ENCODE data around the gene VWA8.
"Not testable (repeated sequence)": the region's sequence is repeated elsewhere in the genome, so short reads cannot be mapped to it uniquely, and the experiment has no call there.

VWA8 gene

GRCh38 chr13:41680900-41681299 is 280.0 kb downstream of the VWA8 start:
- no peak for DNase-seq

GRCh38 chr13:41678848-41679247 is 282.1 kb downstream of the VWA8 start:
- no peak for DNase-seq

GRCh38 chr13:41678249-41678648 is 282.7 kb downstream of the VWA8 start:
- no peak for DNase-seq

- DNase-seq: no peak
Measured at GRCh38 chr13:41675306-41675705, 285.6 kb downstream of the VWA8 start.

GRCh38 chr13:41674246-41674645 is 286.7 kb downstream of the VWA8 start:
- DNase-seq: peak; percentile 50 to 72

GRCh38 chr13:41673640-41674039 is 287.3 kb downstream of the VWA8 start:
- DNase-seq: no peak

GRCh38 chr13:41670873-41671443 is 290.0 kb downstream of the VWA8 start:
- DNase-seq: no peak

GRCh38 chr13:41668130-41668757 is 292.7 kb downstream of the VWA8 start:
- DNase-seq: peak; percentile 89 to 94

GRCh38 chr13:41666644-41667043 is 294.3 kb downstream of the VWA8 start:
- DNase-seq: no peak

- DNase-seq: no peak
Measured at GRCh38 chr13:41660411-41660810, 300.5 kb downstream of the VWA8 start.

- no peak for DNase-seq
Measured at GRCh38 chr13:41658057-41658661, 302.8 kb downstream of the VWA8 start.

GRCh38 chr13:41655997-41656396 is 304.9 kb downstream of the VWA8 start:
- no peak for DNase-seq

GRCh38 chr13:41654796-41655195 is 306.1 kb downstream of the VWA8 start:
- peak; percentile 75 to 76 for DNase-seq

- peak; percentile 69 to 77 for DNase-seq
Measured at GRCh38 chr13:41652735-41653361, 308.1 kb downstream of the VWA8 start.

- peak in 1 of 2 experiments; percentile 7 for DNase-seq
Measured at GRCh38 chr13:41651413-41652058, 309.4 kb downstream of the VWA8 start.

- DNase-seq: no peak
Measured at GRCh38 chr13:41650706-41651105, 310.2 kb downstream of the VWA8 start.

GRCh38 chr13:41649659-41650058 is 311.2 kb downstream of the VWA8 start:
- peak; percentile 17 to 41 for DNase-seq

GRCh38 chr13:41648314-41648935 is 312.5 kb downstream of the VWA8 start:
- no peak for DNase-seq

- DNase-seq: not testable (repeated sequence)
Measured at GRCh38 chr13:41647699-41648313, 313.1 kb downstream of the VWA8 start.

- no peak for DNase-seq
Measured at GRCh38 chr13:41645331-41645730, 315.6 kb downstream of the VWA8 start.

GRCh38 chr13:41644742-41645141 is 316.2 kb downstream of the VWA8 start:
- DNase-seq: no peak

- DNase-seq: no peak
Measured at GRCh38 chr13:41643507-41643906, 317.4 kb downstream of the VWA8 start.

GRCh38 chr13:41641961-41642360 is 318.9 kb downstream of the VWA8 start:
- DNase-seq: no peak

Measured in Kasumi-1 (cell line).